ENCODE measurements around the gene SKP2. TPM values are rescaled to one million over a fixed set of nuclear protein-coding genes. Genes with fewer than 3 reads are reported as not detected.
"Not testable (repeated sequence)": the region's sequence is repeated elsewhere in the genome, so short reads cannot be mapped to it uniquely, and the experiment has no call there.

SKP2 gene
- total RNA-seq (2012; rRNA removed): 26.6 and 31.0 TPM in 2 replicates

- peaks cover 12% of the 10 kb centered on the region for H3K36me3 ChIP-seq (ENCODE audit: insufficient read depth, low read length)
- no peaks in the 10 kb centered on the region for H3K27me3 ChIP-seq (ENCODE audit: control insufficient read depth, insufficient read depth, low read length)
- peak within 1 kb of the TSS; percentile 90 for H3K4me3 ChIP-seq (ENCODE audit: low read length)
- H3K4me2 ChIP-seq (ENCODE audit: low read length): peak within 1 kb of the TSS; percentile 97
- peak within 1 kb of the TSS; percentile 90 for H3K9ac ChIP-seq (ENCODE audit: low read depth, low read length)
- peaks cover 34% of the 10 kb centered on the region for H3K4me1 ChIP-seq (ENCODE audit: control insufficient read depth, insufficient read depth, low read length)
- no peaks in the 10 kb centered on the region for H3K9me3 ChIP-seq (replicated peaks; ENCODE audit: low read length)
Observed at GRCh38 chr5:36151434-36152323, at the start of gene SKP2, which contains the start of gene LMBRD2. SKP2 (plus strand) TSS chr5:36152111; CDS start chr5:36152263, 152 bp downstream. LMBRD2 (minus strand) TSS chr5:36151887; CDS start chr5:36143349, 8,538 bp downstream.

DNA sequence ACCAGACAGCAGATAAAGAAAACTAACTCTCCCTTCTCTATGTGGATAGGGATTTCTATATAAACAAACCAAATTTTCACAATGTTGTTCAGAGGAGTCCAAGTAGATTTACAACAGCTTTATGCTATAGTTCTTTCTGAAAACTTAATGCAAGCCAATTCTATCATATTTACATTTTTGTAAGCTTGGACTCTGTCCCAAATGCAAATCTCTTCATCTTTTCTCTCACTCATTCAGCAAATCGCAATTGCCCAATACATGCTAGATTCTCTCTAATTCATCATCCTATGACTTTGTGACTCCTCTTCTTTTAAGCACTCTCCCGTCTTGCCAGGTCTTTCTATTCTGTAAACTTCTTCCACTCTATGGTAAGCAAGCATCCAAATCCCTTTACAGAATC, 46.1 kb upstream of the SKP2 start:
- H3K36me3 ChIP-seq (ENCODE audit: insufficient read depth, low read length): peaks cover 35% of the 10 kb centered on the region
- no peak overlapping the region for H3K4me2 ChIP-seq (ENCODE audit: low read length)
- no peak overlapping the region for H3K9ac ChIP-seq (ENCODE audit: low read depth, low read length)
- no peaks in the 10 kb centered on the region for H3K4me1 ChIP-seq (ENCODE audit: control insufficient read depth, insufficient read depth, low read length)
- no peaks in the 10 kb centered on the region for H3K9me3 ChIP-seq (replicated peaks; ENCODE audit: low read length)
- H3K27me3 ChIP-seq (ENCODE audit: control insufficient read depth, insufficient read depth, low read length): no peaks in the 10 kb centered on the region
- no peak overlapping the region for H3K4me3 ChIP-seq (ENCODE audit: low read length)

DNA sequence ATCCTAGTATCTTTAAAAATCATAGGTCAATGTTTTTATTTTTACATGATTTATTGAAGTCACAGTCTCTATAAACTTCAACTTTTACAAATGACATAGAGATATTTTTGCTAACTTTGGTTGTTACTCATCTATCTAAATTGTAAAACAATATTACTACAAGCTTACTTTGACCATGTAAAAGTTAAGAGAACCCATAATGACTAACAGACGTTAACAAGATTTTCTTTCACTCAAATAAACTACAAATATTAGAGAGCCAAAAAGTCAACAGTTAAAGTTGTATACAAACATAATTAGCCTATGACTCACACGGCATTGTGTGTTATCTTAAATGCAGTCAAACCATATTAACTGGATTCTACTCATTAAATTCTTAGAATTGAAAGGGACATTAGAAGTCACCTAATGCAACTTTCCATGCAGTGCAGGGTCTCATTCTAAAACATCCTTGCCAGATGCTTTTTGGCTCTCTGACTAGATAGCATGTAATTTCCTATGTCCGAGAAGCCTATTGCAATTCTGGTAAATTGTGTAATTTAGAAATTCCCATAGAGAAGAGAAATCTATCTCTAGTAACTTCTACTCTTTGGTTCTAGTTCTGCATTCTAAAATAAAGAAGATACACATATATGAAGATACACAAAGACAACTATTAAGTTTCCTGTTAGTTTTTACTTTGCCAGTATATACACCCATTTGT, 43.0 kb upstream of the SKP2 start:
- Histone ChIP-seq H3K27me3 (ENCODE audit: control insufficient read depth, insufficient read depth, low read length) (no peaks in the 10 kb centered on the region), H3K4me2 (ENCODE audit: low read length) (no peak overlapping the region), H3K36me3 (ENCODE audit: insufficient read depth, low read length) (peaks cover 33% of the 10 kb centered on the region), H3K9me3 (replicated peaks; ENCODE audit: low read length) (no peaks in the 10 kb centered on the region), H3K9ac (ENCODE audit: low read depth, low read length) (no peak overlapping the region), H3K4me3 (ENCODE audit: low read length) (no peak overlapping the region), H3K4me1 (ENCODE audit: control insufficient read depth, insufficient read depth, low read length) (no peaks in the 10 kb centered on the region)

GRCh38 chr5:36111238-36111637, 40.7 kb upstream of the SKP2 start:
- Histone ChIP-seq H3K9ac (ENCODE audit: low read depth, low read length) (no peak overlapping the region), H3K36me3 (ENCODE audit: insufficient read depth, low read length) (peaks cover 30% of the 10 kb centered on the region), H3K4me3 (ENCODE audit: low read length) (no peak overlapping the region), H3K4me2 (ENCODE audit: low read length) (no peak overlapping the region), H3K27me3 (ENCODE audit: control insufficient read depth, insufficient read depth, low read length) (no peaks in the 10 kb centered on the region), H3K9me3 (replicated peaks; ENCODE audit: low read length) (no peaks in the 10 kb centered on the region), H3K4me1 (ENCODE audit: control insufficient read depth, insufficient read depth, low read length) (no peaks in the 10 kb centered on the region)

DNA sequence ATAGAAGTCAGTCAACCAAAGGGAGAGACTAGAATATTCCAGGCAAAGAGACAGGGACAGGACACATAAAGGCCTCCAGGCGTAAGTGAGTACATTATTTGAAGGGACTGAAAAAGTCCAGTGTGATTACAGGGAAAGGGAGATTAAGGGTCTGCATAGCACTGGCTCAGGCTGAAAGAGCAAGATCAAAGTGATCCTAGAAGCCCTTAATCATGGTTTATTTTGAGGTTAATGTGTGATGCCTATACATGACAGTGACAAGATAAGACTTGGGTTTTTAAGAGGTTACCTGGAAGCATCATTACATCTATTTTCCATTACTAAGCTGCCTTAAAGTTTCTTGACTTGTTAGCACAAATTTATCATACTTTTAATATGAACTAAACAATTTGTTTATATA, 26.0 kb upstream of the SKP2 start:
- Histone ChIP-seq H3K4me1 (ENCODE audit: control insufficient read depth, insufficient read depth, low read length) (no peaks in the 10 kb centered on the region), H3K36me3 (ENCODE audit: insufficient read depth, low read length) (peaks cover 8% of the 10 kb centered on the region), H3K4me2 (ENCODE audit: low read length) (no peak overlapping the region), H3K9ac (ENCODE audit: low read depth, low read length) (no peak overlapping the region), H3K9me3 (replicated peaks; ENCODE audit: low read length) (no peaks in the 10 kb centered on the region), H3K27me3 (ENCODE audit: control insufficient read depth, insufficient read depth, low read length) (no peaks in the 10 kb centered on the region), H3K4me3 (ENCODE audit: low read length) (no peak overlapping the region)

GRCh38 chr5:36128795-36129194, 23.1 kb upstream of the SKP2 start:
- H3K4me3 ChIP-seq (ENCODE audit: low read length): no peak overlapping the region
- H3K36me3 ChIP-seq (ENCODE audit: insufficient read depth, low read length): peaks cover 4% of the 10 kb centered on the region
- H3K9ac ChIP-seq (ENCODE audit: low read depth, low read length): no peak overlapping the region
- H3K4me1 ChIP-seq (ENCODE audit: control insufficient read depth, insufficient read depth, low read length): no peaks in the 10 kb centered on the region
- no peaks in the 10 kb centered on the region for H3K27me3 ChIP-seq (ENCODE audit: control insufficient read depth, insufficient read depth, low read length)
- H3K9me3 ChIP-seq (replicated peaks; ENCODE audit: low read length): no peaks in the 10 kb centered on the region
- no peak overlapping the region for H3K4me2 ChIP-seq (ENCODE audit: low read length)

- H3K9ac ChIP-seq (ENCODE audit: low read depth, low read length); H3K4me3 ChIP-seq (ENCODE audit: low read length); H3K27me3 ChIP-seq (ENCODE audit: control insufficient read depth, insufficient read depth, low read length); H3K9me3 ChIP-seq (replicated peaks; ENCODE audit: low read length); H3K4me2 ChIP-seq (ENCODE audit: low read length); H3K4me1 ChIP-seq (ENCODE audit: control insufficient read depth, insufficient read depth, low read length); H3K36me3 ChIP-seq (ENCODE audit: insufficient read depth, low read length): not testable (repeated sequence)
Observed at GRCh38 chr5:36129666-36130065, 22.2 kb upstream of the SKP2 start.

GRCh38 chr5:36133009-36133408, 18.9 kb upstream of the SKP2 start:
- not testable (repeated sequence) for H3K4me1 ChIP-seq (ENCODE audit: control insufficient read depth, insufficient read depth, low read length); H3K4me3 ChIP-seq (ENCODE audit: low read length); H3K4me2 ChIP-seq (ENCODE audit: low read length); H3K27me3 ChIP-seq (ENCODE audit: control insufficient read depth, insufficient read depth, low read length); H3K9me3 ChIP-seq (replicated peaks; ENCODE audit: low read length); H3K36me3 ChIP-seq (ENCODE audit: insufficient read depth, low read length); H3K9ac ChIP-seq (ENCODE audit: low read depth, low read length)

DNA sequence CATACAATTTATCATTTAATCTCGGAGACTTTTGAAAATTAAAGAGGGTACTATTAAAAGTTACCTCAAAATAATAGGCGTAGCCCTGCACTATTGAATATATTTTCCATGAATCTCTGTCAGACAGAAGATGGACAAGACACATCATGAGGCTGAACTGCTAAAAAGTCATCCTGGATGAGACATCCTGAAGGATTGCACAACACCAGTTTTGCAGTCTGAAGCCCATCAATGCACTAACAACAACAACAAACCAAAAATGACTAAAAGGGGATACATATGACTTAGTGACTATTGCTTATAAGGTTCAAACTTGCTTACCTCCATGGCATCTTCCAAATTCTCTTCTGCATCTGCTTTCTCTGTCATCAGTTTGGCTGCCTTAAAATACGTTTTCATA, 15.9 kb upstream of the SKP2 start:
- Histone ChIP-seq H3K4me2 (ENCODE audit: low read length) (no peak overlapping the region), H3K4me3 (ENCODE audit: low read length) (no peak overlapping the region), H3K27me3 (ENCODE audit: control insufficient read depth, insufficient read depth, low read length) (no peaks in the 10 kb centered on the region), H3K9me3 (replicated peaks; ENCODE audit: low read length) (no peaks in the 10 kb centered on the region), H3K36me3 (ENCODE audit: insufficient read depth, low read length) (peaks cover 3% of the 10 kb centered on the region), H3K4me1 (ENCODE audit: control insufficient read depth, insufficient read depth, low read length) (no peaks in the 10 kb centered on the region), H3K9ac (ENCODE audit: low read depth, low read length) (no peak overlapping the region)

GRCh38 chr5:36136581-36136980, 15.3 kb upstream of the SKP2 start:
- no peaks in the 10 kb centered on the region for H3K9me3 ChIP-seq (replicated peaks; ENCODE audit: low read length)

GRCh38 chr5:36138900-36139683, 12.8 kb upstream of the SKP2 start:
- Histone ChIP-seq H3K4me3 (ENCODE audit: low read length) (no peak overlapping the region), H3K4me1 (ENCODE audit: control insufficient read depth, insufficient read depth, low read length) (no peaks in the 10 kb centered on the region), H3K9ac (ENCODE audit: low read depth, low read length) (no peak overlapping the region), H3K36me3 (ENCODE audit: insufficient read depth, low read length) (peaks cover 3% of the 10 kb centered on the region), H3K27me3 (ENCODE audit: control insufficient read depth, insufficient read depth, low read length) (no peaks in the 10 kb centered on the region), H3K4me2 (ENCODE audit: low read length) (no peak overlapping the region), H3K9me3 (replicated peaks; ENCODE audit: low read length) (no peaks in the 10 kb centered on the region)

More at GRCh38 chr5:36136581-36136980, 15.3 kb upstream of the SKP2 start:
- Histone ChIP-seq H3K27me3 (ENCODE audit: control insufficient read depth, insufficient read depth, low read length) (no peaks in the 10 kb centered on the region), H3K36me3 (ENCODE audit: insufficient read depth, low read length) (peaks cover 3% of the 10 kb centered on the region), H3K4me2 (ENCODE audit: low read length) (no peak overlapping the region), H3K4me1 (ENCODE audit: control insufficient read depth, insufficient read depth, low read length) (no peaks in the 10 kb centered on the region), H3K9ac (ENCODE audit: low read depth, low read length) (no peak overlapping the region), H3K4me3 (ENCODE audit: low read length) (no peak overlapping the region)
